ENCODE measurements around the gene HYAL3. TPM values are rescaled to one million over a fixed set of nuclear protein-coding genes. Genes with fewer than 3 reads are reported as not detected.

HYAL3 gene
- polyA plus RNA-seq, 3 donors, result 3.4 to 5.8 (median 4.9) TPM

DNA sequence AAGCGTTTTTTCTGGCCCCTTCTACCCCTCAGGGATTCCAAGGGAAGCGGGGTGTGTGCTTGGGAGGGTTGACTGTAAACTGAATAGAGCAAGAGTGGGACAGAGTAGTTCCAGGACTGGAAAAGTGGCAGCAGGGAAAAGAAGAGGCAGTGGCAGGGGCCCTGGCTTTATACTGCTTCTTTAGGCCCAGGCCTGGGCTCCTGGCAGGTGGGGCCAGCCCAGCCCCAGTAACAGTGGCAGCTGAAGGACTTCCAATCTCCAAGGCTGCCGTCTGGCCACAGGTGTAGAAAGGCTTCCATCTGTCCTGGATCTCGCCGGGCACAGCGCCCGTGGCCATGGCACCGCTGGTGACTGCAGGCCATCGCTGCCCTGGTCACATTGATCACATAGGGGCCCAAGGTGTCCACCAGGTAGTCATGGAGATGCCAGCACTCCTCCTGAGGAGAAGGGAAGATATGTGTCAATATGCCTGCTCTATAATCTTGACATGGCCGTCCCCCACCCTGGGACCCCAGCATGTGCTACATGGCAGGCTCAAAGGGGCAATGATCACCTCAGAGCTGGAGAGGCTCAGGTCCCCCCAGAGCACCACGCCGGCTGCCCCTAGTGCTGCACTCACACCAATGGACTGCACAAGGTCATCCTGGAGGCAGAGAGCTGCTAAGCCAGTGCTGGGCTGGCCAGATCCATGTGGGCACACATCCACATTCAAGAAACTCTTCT is 6.0 kb downstream of the HYAL3 start:
- TF ChIP-seq, protein P1, sequence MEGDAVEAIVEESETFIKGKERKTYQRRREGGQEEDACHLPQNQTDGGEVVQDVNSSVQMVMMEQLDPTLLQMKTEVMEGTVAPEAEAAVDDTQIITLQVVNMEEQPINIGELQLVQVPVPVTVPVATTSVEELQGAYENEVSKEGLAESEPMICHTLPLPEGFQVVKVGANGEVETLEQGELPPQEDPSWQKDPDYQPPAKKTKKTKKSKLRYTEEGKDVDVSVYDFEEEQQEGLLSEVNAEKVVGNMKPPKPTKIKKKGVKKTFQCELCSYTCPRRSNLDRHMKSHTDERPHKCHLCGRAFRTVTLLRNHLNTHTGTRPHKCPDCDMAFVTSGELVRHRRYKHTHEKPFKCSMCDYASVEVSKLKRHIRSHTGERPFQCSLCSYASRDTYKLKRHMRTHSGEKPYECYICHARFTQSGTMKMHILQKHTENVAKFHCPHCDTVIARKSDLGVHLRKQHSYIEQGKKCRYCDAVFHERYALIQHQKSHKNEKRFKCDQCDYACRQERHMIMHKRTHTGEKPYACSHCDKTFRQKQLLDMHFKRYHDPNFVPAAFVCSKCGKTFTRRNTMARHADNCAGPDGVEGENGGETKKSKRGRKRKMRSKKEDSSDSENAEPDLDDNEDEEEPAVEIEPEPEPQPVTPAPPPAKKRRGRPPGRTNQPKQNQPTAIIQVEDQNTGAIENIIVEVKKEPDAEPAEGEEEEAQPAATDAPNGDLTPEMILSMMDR (IDR thresholded peaks at IDR 0.05), result no peak
- intact Hi-C loops (cut with micrococcal nuclease), result loop anchor here in 1 of 2 donors (2.0 kb wide), 1 partner anchor 32 kb away; no protein-coding TSS in a partner anchor
- peaks cover 34% of the 10 kb centered on the region for H3K79me2 ChIP-seq (ENCODE audit: insufficient read depth, low read length)
- H3K9me3 ChIP-seq (replicated peaks in 1 of 2; ENCODE audit: control insufficient read depth in 1 of 2, insufficient read depth in 1 of 2, low read length in 2 of 2), result no peaks in the 10 kb centered on the region
- peaks cover 24 to 32% of the 10 kb centered on the region in 2 donors for H3K4me1 ChIP-seq (ENCODE audit: control insufficient read depth in 1 of 2, insufficient read depth in 2 of 2, low read length in 2 of 2)
- peak overlapping the region; percentile 82 for H3K9ac ChIP-seq (ENCODE audit: insufficient read depth, low read length, poor library complexity, severe bottlenecking)
- H3K4me2 ChIP-seq (replicated peaks; ENCODE audit: extremely low read depth, low read length, poor library complexity, severe bottlenecking), result peak overlapping the region; percentile 91
- peaks cover 19 to 23% of the 10 kb centered on the region in 2 donors for H3K36me3 ChIP-seq (replicated peaks in 1 of 2; ENCODE audit: control insufficient read depth in 1 of 2, insufficient read depth in 2 of 2, low read length in 2 of 2)
- DNase-seq, result peak in 1 of 3 donors; percentile 7
- no peaks in the 10 kb centered on the region for H4K20me1 ChIP-seq (ENCODE audit: insufficient read depth, low read length)
- peaks cover 23% of the 10 kb centered on the region for H3K4me1 Mint-ChIP-seq
- H3K27ac ChIP-seq (ENCODE audit: low read depth in 1 of 2, low read length in 2 of 2), result peak overlapping the region; percentile 57 to 90
- peak overlapping the region; percentile 89 for H2AFZ ChIP-seq (ENCODE audit: insufficient read depth, low read depth, low read length, poor library complexity, severe bottlenecking)
- no peaks in the 10 kb centered on the region for H3K9me3 Mint-ChIP-seq
- peaks cover 17 to 31% of the 10 kb centered on the region in 2 donors for H3K36me3 Mint-ChIP-seq
- whole genome bisulfite sequencing (ENCODE audit: insufficient coverage), result over 99% methylated on average over 10 of the region's 12 CpGs
- no peaks in the 10 kb centered on the region for H3K27me3 ChIP-seq (ENCODE audit: control insufficient read depth in 2 of 2, insufficient read depth in 2 of 2, low read length in 2 of 2)
- H3K4me3 ChIP-seq (replicated peaks in 1 of 3; ENCODE audit: low read depth in 2 of 3, low read length in 3 of 3), result peak overlapping the region in 1 of 3 experiments; percentile 82
- no peaks in the 10 kb centered on the region for H3K27me3 Mint-ChIP-seq (ENCODE audit: low read depth in 3 of 3)
- peak overlapping the region; percentile 87 to 98 (median 94) for H3K27ac Mint-ChIP-seq
- peak overlapping the region; percentile 16 to 93 for H3K4me3 Mint-ChIP-seq

DNA sequence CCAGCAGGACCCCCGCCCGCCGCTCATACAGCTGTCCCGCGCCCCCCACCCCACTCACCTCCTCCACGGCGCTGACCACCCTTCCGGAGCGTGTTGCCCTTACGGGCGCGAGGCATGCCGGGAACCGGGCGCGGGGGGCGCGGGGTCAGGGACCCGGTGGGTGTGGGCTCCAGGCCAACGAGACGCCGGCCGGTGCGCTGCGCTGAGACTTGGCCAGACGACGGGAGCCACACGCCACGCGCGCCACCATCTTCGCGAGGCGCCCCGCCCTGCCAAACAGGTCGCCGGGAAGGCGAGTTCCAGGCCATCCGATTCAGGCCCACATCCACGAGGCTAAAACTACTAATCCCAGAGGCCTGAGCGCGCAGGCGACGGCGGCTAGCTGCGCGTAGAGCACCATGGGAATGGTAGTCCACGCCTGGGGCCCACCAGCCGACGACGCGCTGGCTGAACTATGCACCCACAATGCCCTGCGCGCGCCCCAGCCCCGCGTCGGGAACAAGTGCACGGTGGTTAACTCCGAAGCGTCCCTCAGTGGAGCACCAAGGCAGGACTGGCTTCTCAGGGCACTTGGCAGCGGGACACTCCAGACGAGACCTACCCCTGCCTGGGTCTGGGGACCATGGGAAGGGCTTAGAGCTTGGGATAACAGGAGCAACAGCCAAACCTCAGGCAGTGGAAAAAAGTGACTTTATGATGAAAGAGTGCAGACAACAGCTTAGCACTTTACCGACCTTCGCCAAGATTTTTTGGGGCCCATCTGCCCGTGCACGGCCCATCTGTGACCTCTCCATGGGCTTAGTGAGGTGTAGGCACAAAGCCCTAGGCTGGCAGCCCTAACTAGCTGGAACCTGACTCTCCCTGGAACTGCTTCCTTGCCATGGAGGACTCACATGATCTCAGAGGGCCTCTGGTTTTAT is 6.8 kb downstream of the HYAL3 start, which contains the start of gene IFRD2:
TSS of gene IFRD2 (minus strand) at position 271 of the 920 bp plus-strand sequence. CDS start at position 116, 155 bp downstream.
- Mint-ChIP-seq H3K4me1 (peaks cover 15% of the 10 kb centered on the region), H3K27ac (peak within 1 kb of the TSS; percentile 87 to 98 (median 94)), H3K27me3 (ENCODE audit: low read depth in 3 of 3) (peaks cover 0 to under 1% (median 0%) of the 10 kb centered on the region in 3 donors), H3K9me3 (no peaks in the 10 kb centered on the region), H3K4me3 (peak within 1 kb of the TSS; percentile 70 to 93), H3K36me3 (peaks cover 24 to 37% of the 10 kb centered on the region in 2 donors)
- Histone ChIP-seq H3K36me3 (replicated peaks in 1 of 2; ENCODE audit: control insufficient read depth in 1 of 2, insufficient read depth in 2 of 2, low read length in 2 of 2) (peaks cover 26 to 31% of the 10 kb centered on the region in 2 donors), H3K27ac (ENCODE audit: low read depth in 1 of 2, low read length in 2 of 2) (peak within 1 kb of the TSS; percentile 57 to 90), H3K4me3 (replicated peaks in 1 of 3; ENCODE audit: low read depth in 2 of 3, low read length in 3 of 3) (peak within 1 kb of the TSS; percentile 65 to 82 (median 70)), H3K4me1 (ENCODE audit: control insufficient read depth in 1 of 2, insufficient read depth in 2 of 2, low read length in 2 of 2) (peaks cover 16 to 24% of the 10 kb centered on the region in 2 donors), H2AFZ (ENCODE audit: insufficient read depth, low read depth, low read length, poor library complexity, severe bottlenecking) (peak within 1 kb of the TSS; percentile 89), H4K20me1 (ENCODE audit: insufficient read depth, low read length) (no peaks in the 10 kb centered on the region), H3K9me3 (replicated peaks in 1 of 2; ENCODE audit: control insufficient read depth in 1 of 2, insufficient read depth in 1 of 2, low read length in 2 of 2) (no peaks in the 10 kb centered on the region), H3K27me3 (ENCODE audit: control insufficient read depth in 2 of 2, insufficient read depth in 2 of 2, low read length in 2 of 2) (no peaks in the 10 kb centered on the region), H3K9ac (ENCODE audit: insufficient read depth, low read length, poor library complexity, severe bottlenecking) (peak within 1 kb of the TSS; percentile 82), H3K79me2 (ENCODE audit: insufficient read depth, low read length) (peaks cover 26% of the 10 kb centered on the region), H3K4me2 (replicated peaks; ENCODE audit: extremely low read depth, low read length, poor library complexity, severe bottlenecking) (peak within 1 kb of the TSS; percentile 91)
- TF ChIP-seq, protein P1 (IDR thresholded peaks at IDR 0.05), result no peak
- peak; percentile 96 to 98 (median 97) for DNase-seq
- under 1% methylated on average over 64 of the region's 67 CpGs for WGBS (ENCODE audit: insufficient coverage)
- intact Hi-C loops (cut with micrococcal nuclease), result loop anchor here in 1 of 2 donors (2.0 kb wide), 1 partner anchor 32 kb away; no protein-coding TSS in a partner anchor

Measured in CD14-positive monocyte (primary cell).